COR-L47 (cell line): ENCODE measurements around the gene NACC2.
"Not testable (repeated sequence)": the region's sequence is repeated elsewhere in the genome, so short reads cannot be mapped to it uniquely, and the experiment has no call there.

Source experiments
- DNase-seq: peaks from one replicate; lab custom pipeline; 2025; lab: John Stamatoyannopoulos, UW

Gene NACC2

GRCh38 chr9:136080716-136081112, 14.4 kb downstream of the NACC2 start:
- no peak for DNase-seq

GRCh38 chr9:136079916-136080246, 15.2 kb downstream of the NACC2 start:
- DNase-seq: no peak

GRCh38 chr9:136079211-136079915, 15.7 kb downstream of the NACC2 start:
- DNase-seq: peak; percentile 83

- no peak for DNase-seq
These were observed 16.5 kb downstream of the NACC2 start for GRCh38 chr9:136078498-136079011.

GRCh38 chr9:136078024-136078423, 17.1 kb downstream of the NACC2 start:
- DNase-seq: no peak

GRCh38 chr9:136077491-136077890, 17.6 kb downstream of the NACC2 start:
- DNase-seq: no peak

- DNase-seq: no peak
These were observed 19.0 kb downstream of the NACC2 start for GRCh38 chr9:136075881-136076678.

GRCh38 chr9:136075134-136075841, 19.8 kb downstream of the NACC2 start:
- DNase-seq: no peak

GRCh38 chr9:136074706-136075105, 20.4 kb downstream of the NACC2 start:
- no peak for DNase-seq

- no peak for DNase-seq
These were observed 32.2 kb downstream of the NACC2 start for GRCh38 chr9:136062657-136063439.

- DNase-seq: not testable (repeated sequence)
These were observed 33.2 kb downstream of the NACC2 start for GRCh38 chr9:136061916-136062315.

GRCh38 chr9:136061405-136061804, 33.7 kb downstream of the NACC2 start:
- no peak for DNase-seq

GRCh38 chr9:136060671-136061371, 34.3 kb downstream of the NACC2 start:
- no peak for DNase-seq

- no peak for DNase-seq
These were observed 35.0 kb downstream of the NACC2 start for GRCh38 chr9:136059851-136060670.

- DNase-seq: no peak
These were observed 35.7 kb downstream of the NACC2 start for GRCh38 chr9:136059321-136059791.

GRCh38 chr9:136058801-136059302, 36.2 kb downstream of the NACC2 start:
- no peak for DNase-seq

GRCh38 chr9:136058084-136058483, 37.0 kb downstream of the NACC2 start:
- DNase-seq: no peak

- DNase-seq: no peak
These were observed 37.6 kb downstream of the NACC2 start for GRCh38 chr9:136057236-136058081.
